Astrocyte of the cerebellum (primary cell): ENCODE results near the gene PAN2.

Source experiments
- DNase-seq: peaks from one replicate; pipeline ENCODE4 v3.0.0-alpha.2; 2011; ENCODE audit warnings: low read depth
- H3K4me3 ChIP-seq: 2 replicates; pipeline ENCODE4 v1.5.1; 2011; ENCODE audit warnings: mild to moderate bottlenecking, low read depth, low read length, moderate library complexity
- CTCF ChIP-seq: IDR thresholded peaks from 2 replicates; pipeline ENCODE4 v1.5.1; 2012; ENCODE audit warnings: low read length, low read depth, moderate library complexity, mild to moderate bottlenecking; ENCODE audit errors: missing control alignments
- in situ Hi-C: cut with HindIII; loops from 2 replicates; pipeline ENCODE4 v1.10.0; 2017; ENCODE audit warnings: low sequenced_read_pairs

The PAN2 gene

GRCh38 chr12:56271031-56271430 is 62.8 kb downstream of the PAN2 start:
- no peak overlapping the region for H3K4me3 ChIP-seq
- in situ Hi-C loops, result no loop called here
- TF ChIP-seq CTCF, result peak; percentile 70
- DNase-seq, result no peak

- peak overlapping the region; percentile 65 for H3K4me3 ChIP-seq
- no peak for TF ChIP-seq CTCF
- in situ Hi-C loops, result no loop called here
- no peak for DNase-seq
Observed at GRCh38 chr12:56267443-56268071, 66.2 kb downstream of the PAN2 start.

- peak; percentile 57 for DNase-seq
- peak within 1 kb of the TSS; percentile 65 for H3K4me3 ChIP-seq
- in situ Hi-C loops, result no loop called here
- peak; percentile 76 for TF ChIP-seq CTCF
Observed at GRCh38 chr12:56266693-56267442, 66.9 kb downstream of the PAN2 start, which contains the start of gene COQ10A. Gene COQ10A, plus strand, starts transcription at chr12:56266942. Its CDS starts 177 bp downstream, at chr12:56267119.
